Dedifferentiated amniotic fluid mesenchymal stem cell (primary cell): Measurements from ENCODE around the gene KRT4.

Source experiments
- DNase-seq: peaks from one replicate; pipeline ENCODE4 v3.0.0-alpha.2; 2016; ENCODE audit errors: extremely low spot score

KRT4 gene

GRCh38 chr12:52792185-52793029, 21.5 kb downstream of the KRT4 start:
- DNase-seq, result no peak

DNA sequence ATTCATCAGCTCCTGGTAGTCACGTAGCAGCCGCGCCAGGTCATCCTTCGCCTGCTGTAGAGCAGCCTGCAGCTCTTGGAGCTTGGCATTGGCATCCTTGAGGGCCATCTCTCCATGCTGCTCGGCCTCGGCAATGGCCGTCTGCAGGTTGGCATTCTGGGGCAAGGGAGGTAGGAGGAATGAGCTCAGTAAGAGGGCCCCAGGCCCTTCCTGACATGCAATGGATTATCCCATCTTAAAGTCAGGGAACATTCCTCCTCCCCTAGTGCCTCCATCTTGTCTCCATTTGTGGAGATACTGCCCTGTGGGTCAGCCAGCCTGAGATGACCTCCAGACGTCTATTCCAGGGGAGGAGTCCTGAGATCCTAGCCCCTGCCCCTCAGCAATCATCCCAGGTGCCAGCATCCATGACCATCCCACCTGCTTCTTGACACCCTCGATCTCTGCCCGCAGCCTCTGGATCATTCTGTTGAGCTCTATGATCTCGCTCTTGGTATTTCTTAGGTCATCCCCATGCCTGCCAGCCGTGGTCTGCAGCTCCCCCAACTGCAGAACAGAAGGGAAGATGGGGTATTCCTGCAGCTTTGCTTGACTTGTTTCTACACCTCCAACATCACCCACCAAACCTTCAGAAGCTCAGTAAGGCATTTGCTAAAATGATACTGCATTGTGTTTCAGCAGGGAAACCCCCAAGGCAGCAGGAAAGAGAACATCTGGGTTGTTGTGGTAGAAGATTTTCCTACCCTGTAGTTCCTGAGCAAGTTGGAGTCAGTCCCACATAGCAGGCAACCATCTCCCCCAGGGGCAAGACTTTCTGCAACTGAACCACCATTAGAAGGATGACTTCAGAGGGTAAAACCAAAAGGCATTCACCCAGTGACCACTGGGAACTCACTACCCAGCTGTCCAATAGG, 22.4 kb downstream of the KRT4 start:
- DNase-seq, result no peak

DNA sequence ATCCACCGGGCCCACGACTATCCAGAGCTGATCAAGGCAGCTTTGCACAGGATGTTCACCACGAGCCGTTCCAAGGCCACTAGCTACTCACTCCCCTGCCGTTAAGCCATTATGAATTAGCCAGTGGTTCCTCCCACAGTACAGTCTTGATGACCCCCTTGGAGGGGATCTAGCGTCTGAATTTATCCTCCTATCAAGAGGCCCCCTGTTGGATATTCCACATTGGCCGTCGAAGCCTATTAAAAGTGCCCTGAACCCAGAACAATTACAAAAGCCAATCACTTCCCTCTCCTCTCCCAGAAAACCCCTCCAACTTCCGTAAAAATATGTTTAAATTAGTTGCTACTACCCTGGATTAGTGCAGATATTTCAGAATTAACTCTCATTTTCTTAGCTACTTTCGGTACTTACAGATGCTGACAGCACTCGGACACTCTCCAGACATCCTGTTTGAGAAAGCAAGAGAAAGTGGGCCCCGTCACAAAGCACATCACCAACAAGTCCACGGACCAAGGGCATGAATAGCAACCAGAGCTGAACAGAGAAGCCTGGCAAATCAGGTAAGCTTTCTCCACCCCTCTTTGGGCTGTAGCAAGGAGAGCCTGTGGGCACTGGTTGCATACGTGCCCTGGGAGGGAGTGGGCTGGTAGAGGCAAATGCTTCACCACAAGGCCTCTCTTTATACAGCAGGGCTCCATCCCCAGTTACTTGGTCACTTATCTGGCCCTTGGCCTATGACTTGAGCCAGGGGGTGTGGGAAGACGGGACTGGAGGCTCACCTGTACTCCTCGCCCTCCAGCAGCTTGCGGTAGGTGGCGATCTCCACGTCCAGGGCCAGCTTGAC, 23.3 kb downstream of the KRT4 start:
- no peak for DNase-seq

GRCh38 chr12:52789637-52790426, 24.1 kb downstream of the KRT4 start:
- no peak for DNase-seq

DNA sequence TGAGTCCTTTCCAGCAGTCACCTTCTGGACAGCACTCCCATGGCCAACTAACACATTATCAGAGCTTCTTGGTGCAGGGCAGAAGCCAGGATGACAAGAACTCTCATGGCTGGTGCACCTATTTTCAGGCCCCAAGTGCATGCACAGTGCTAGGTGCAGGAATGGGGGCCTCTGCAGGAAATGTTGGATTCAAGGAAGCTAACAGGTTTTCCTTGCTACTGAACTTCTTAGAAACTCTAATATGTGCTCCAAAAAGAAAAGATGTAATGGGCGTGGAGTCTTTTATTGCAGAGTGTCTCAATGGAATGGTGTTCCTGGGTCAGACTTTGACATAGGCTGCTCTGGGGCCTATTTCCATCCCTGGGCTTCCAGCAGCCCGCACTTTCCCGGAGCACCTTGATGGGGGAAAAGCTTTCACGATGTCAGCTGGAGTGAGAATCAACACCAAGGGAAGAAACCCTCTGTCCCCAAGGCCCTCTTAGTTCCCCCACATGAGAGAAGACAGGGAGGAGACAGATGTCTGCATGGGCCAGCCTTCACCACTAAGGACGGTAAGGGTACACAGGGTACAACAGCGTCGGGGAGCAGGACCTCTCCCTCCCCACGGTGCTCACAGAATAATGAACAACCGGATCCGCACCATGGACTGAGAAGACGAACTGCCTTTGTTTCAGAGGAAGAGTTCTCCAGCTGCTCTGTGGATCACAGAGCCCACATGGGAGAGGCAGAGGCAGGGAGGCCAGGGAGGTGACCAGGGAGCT, 24.9 kb downstream of the KRT4 start:
- no peak for DNase-seq

DNA sequence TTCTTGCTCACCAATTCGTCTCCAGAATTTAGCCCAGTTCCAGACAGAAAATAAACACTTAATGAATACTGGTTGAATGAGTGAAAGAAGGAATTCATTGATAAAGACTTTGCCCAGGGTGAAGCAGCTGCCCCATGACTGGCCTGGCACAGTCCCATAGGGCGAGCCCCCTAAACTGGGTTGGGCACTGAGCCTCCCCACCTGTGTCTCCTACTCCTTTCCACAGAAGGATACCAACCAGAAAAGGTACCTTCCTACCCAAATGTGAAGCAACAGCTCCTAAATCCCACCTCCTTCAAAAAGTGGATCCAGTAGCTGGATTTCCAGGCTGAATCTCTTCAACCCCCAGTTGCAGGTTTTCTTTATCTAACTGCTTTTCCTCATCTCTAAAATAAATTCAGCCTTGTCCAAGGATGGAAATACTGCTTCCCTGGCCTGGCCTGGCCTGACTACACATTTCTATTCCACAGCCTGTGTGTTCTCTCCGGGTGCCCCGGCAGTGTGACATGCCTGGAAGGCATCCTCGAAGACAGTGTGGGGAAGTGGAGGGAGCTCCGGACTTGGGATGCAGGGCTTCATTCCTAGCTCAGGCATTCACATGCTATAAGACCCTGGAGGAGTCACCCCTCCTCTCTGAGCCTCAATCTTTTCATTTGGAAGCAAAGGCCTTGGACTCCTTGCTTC, 25.6 kb downstream of the KRT4 start:
- DNase-seq, result no peak

DNA sequence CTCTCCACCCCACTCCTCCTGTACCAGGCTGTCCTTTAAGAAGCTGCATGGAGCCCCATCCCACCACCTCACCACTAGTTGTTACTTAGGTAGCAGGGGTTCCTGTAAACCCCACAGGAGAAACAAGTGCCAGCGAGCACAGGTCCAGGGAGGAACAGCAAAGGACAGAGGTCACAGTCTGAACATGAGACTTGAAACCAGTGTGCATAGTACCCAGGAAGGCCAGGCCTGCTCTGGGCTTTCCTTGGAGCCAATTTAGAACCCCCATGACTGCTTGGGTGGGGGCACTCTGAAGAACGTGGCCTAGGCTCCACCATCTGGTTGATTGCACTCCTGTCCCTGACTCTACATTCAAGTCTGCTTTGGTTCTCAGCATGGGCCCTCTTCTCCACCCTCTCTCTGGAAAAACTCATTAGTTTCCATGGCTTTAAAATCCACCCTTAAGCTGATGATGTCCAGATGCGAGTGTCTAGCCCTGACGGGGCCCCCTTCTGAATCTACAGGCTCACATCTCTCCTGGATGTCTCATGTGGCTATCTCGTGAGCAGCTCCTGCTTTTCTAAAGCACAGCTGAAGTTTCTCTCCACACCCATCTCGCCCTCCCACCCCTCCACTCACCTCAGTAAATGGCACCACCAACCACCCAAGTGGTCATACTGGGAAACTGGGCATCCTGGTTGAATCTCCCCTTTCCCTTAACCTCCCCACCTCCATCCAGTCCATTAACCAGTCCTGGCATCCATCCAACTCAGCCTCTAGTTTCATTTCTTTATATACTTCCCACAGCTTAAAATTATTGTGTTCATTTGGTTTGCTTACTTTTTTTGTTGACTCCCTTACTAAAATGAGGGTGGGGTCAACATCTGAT, 26.4 kb downstream of the KRT4 start:
- DNase-seq, result no peak

- DNase-seq, result no peak
Measured at GRCh38 chr12:52784909-52785308, 29.0 kb downstream of the KRT4 start.

DNA sequence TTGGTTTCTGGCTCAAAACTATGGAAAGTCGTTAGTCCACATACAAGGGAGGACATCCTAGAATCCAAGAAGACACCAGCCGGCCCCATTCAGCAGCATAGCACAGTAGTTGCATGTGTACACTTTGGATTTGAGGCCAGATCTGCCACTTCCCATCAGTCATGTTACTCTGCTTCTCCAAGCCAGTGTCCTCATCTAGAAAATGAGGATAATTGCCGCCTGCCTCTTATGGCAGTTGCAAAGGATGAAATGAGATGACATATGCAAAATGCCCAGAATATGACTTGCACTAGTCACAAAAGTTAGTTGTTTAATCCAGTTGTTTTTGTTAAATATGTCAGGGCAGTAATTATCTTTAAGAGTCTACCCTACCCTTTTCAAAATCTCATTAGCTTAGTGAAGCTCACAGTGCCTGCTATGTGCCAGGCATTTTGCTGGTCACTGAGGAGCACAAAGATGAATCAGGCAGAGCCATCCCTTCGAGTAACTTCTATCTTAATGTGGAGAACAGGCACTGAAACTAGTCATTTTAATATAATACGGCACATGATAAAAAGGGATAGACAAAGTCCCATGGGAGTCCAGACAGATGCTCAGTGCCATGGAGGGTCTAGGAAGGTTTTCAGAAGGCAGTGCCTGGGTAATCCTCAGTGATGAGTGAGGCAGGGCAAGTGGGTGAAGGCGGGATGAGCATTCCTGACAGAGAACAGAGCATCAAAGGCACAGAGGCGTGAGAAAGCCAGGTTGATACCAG, 30.2 kb downstream of the KRT4 start:
- DNase-seq, result no peak

GRCh38 chr12:52782502-52782901, 31.4 kb downstream of the KRT4 start:
- DNase-seq, result no peak

DNA sequence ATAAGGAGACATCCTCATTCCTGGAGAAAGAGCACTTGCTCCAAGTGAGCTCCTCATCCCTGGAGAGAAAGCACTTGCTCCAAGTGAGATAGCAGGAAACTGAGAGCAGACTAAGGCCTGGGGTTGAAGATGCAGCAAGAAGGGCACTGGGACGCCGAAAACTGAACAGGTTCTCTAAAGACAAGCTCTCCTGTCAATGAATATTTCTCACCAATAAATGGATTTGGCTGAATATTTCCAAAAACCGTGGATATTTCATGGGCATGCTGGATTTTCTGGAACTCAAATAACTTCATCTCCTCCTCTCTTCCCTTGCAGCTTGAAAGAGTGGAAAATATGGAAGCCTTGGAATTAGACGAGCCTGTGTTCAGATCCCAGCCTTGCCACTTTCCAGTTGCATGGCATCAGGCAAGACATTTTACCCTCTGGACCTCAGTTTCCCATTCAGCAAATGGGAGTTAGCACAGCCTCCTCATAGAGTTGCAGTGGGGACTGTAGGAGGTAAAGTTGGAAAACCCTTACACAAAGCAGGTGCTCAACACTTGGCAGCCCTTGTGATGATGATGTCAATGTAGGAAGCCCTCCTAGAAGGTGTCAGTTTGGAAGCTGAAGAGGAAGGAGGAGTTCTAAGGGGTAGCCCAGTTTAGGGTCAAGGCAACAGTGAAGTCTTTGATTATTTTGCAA, 32.4 kb downstream of the KRT4 start:
- no peak for DNase-seq

- no peak for DNase-seq
Measured at GRCh38 chr12:52779914-52780313, 34.0 kb downstream of the KRT4 start.

- DNase-seq, result no peak
Measured at GRCh38 chr12:52778833-52779232, 35.1 kb downstream of the KRT4 start.

DNA sequence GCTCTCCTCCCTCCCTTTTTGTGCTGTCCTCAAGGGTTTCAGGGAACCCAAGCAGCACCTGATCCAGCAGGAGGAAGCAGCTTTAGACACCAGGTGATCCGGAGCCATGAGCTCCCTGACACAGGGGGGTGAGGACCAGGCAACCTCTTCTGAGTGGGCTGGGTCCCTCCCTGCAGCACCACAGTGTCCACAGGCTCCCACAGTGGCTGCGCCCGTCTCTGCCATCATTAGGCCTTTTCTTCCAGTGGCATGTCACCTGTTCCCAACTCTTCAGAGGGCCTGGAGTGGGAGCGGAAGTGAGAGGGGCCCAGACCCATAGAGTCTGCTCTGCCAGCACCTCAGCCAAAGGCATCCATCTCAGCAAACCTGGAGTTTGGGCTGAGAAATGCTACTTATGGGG, 36.4 kb downstream of the KRT4 start:
- no peak for DNase-seq

- DNase-seq, result no peak
Measured at GRCh38 chr12:52776913-52777395, 37.0 kb downstream of the KRT4 start, which contains the start of gene KRT76. KRT76 (minus strand) TSS chr12:52777345; CDS start chr12:52777291, 54 bp downstream.

GRCh38 chr12:52776435-52776834, 37.5 kb downstream of the KRT4 start:
- DNase-seq, result no peak

- no peak for DNase-seq
Measured at GRCh38 chr12:52774629-52775250, 39.2 kb downstream of the KRT4 start.
